Measurements from ENCODE around the gene TMEM167B. TPM values are rescaled to one million over a fixed set of nuclear protein-coding genes. Genes with fewer than 3 reads are reported as not detected.

TMEM167B gene
- total RNA-seq, 1 experiment from 2014 or later: 15.6 TPM

GRCh38 chr1:109046671-109047070, 43.9 kb upstream of the TMEM167B start (continued):
- TF ChIP-seq AFF4 (CRISPR knock-in tag; IDR thresholded peaks at IDR 0.05; ENCODE audit: borderline replicate concordance) (no peak), NR2C2 (CRISPR knock-in tag; IDR thresholded peaks at IDR 0.05) (no peak), FOXP4 (CRISPR knock-in tag; IDR thresholded peaks at IDR 0.05) (no peak), TEAD1 (CRISPR knock-in tag; IDR thresholded peaks at IDR 0.05) (no peak), USF2 (CRISPR knock-in tag; IDR thresholded peaks at IDR 0.05) (no peak), NFATC4 (CRISPR knock-in tag; IDR thresholded peaks at IDR 0.05) (no peak), SOX15 (CRISPR knock-in tag; IDR thresholded peaks at IDR 0.05) (no peak), ATF1 (CRISPR knock-in tag; IDR thresholded peaks at IDR 0.05) (no peak), PREB (CRISPR knock-in tag; IDR thresholded peaks at IDR 0.05; ENCODE audit: borderline replicate concordance) (no peak), MLX (CRISPR knock-in tag; IDR thresholded peaks at IDR 0.05) (no peak), PRDM15 (CRISPR knock-in tag; IDR thresholded peaks at IDR 0.05) (no peak), STAT6 (CRISPR knock-in tag; conservative IDR thresholded peaks at IDR 0.05; ENCODE audit: low read depth) (no peak), ZNF232 (CRISPR knock-in tag; IDR thresholded peaks at IDR 0.05) (no peak), IRF2 (CRISPR knock-in tag; IDR thresholded peaks at IDR 0.05; ENCODE audit: borderline replicate concordance, low read depth) (no peak)
